ENCODE results near the gene TMEM63A. TPM values are rescaled to one million over a fixed set of nuclear protein-coding genes. Genes with fewer than 3 reads are reported as not detected.

TMEM63A gene
- total and polyA plus RNA-seq, 10 of the 15 experiments (the other 5 are each of a cell fraction or from before 2014, with no cell fraction given), result 1.3 to 33.5 (median 15.2) TPM

DNA sequence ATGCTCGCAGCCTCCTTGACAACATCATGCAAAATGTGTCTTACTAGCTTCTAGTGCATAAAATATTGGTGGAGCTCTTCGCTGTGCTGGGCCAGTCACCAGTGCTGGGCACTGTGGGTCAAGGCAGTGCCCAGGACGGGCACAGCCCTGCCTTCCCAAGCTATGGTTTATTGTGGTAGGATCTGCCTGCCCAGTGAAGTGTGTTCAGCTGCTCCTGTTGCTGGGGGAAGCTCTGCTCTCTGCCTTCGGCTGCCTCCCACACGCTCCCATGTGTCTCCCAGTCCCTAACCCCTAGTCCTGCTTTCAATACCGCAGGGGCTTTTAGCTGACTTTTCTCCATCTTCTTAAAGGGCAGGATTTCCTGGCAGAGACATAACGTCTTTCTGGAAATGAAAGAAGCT lies 56.6 kb downstream of the TMEM63A start (continued):
- TF ChIP-seq RFX5 (IDR thresholded peaks at IDR 0.05; ENCODE audit: low read depth, low read length) (no peak), NFYB (IDR thresholded peaks at IDR 0.05; ENCODE audit: insufficient read depth, low read depth, low read length) (no peak), ETV6 (conservative IDR thresholded peaks at IDR 0.05 in 1 of 2, IDR thresholded peaks at IDR 0.05 in 1 of 2; ENCODE audit: borderline replicate concordance in 1 of 2, low read depth in 1 of 2) (no peak)
- TF ChIP-seq, protein P1, sequence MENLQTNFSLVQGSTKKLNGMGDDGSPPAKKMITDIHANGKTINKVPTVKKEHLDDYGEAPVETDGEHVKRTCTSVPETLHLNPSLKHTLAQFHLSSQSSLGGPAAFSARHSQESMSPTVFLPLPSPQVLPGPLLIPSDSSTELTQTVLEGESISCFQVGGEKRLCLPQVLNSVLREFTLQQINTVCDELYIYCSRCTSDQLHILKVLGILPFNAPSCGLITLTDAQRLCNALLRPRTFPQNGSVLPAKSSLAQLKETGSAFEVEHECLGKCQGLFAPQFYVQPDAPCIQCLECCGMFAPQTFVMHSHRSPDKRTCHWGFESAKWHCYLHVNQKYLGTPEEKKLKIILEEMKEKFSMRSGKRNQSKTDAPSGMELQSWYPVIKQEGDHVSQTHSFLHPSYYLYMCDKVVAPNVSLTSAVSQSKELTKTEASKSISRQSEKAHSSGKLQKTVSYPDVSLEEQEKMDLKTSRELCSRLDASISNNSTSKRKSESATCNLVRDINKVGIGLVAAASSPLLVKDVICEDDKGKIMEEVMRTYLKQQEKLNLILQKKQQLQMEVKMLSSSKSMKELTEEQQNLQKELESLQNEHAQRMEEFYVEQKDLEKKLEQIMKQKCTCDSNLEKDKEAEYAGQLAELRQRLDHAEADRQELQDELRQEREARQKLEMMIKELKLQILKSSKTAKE (IDR thresholded peaks at IDR 0.05; ENCODE audit: low read depth, poor library complexity, severe bottlenecking), result no peak
- TF ChIP-seq, protein P2, sequence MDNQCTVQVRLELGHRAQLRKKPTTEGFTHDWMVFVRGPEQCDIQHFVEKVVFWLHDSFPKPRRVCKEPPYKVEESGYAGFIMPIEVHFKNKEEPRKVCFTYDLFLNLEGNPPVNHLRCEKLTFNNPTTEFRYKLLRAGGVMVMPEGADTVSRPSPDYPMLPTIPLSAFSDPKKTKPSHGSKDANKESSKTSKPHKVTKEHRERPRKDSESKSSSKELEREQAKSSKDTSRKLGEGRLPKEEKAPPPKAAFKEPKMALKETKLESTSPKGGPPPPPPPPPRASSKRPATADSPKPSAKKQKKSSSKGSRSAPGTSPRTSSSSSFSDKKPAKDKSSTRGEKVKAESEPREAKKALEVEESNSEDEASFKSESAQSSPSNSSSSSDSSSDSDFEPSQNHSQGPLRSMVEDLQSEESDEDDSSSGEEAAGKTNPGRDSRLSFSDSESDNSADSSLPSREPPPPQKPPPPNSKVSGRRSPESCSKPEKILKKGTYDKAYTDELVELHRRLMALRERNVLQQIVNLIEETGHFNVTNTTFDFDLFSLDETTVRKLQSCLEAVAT (IDR thresholded peaks at IDR 0.05), result no peak

DNA sequence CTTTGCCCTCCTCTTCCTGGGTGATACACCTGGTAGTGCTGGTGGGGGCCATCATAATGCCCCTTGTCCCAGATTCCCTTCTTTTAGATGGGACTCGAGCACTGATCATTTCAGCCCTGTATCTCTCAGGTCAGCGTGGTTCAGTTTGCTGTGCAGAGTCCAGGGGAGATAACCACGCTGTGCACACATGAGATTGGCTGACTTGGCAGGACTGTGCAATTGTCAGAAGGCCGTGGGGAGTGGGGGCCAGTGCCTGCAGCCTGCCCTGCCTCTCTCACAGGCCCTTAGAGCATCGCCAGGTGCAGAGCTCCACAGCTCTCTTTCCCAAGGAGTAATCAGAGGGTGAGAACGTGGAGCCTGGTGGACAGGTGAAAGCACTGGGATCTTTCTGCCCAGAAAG lies 57.1 kb downstream of the TMEM63A start:
- ATAC-seq (no peak), DNase-seq (ENCODE audit: low read depth, low spot score) (no peak), FAIRE-seq (no peak)
- no peaks in the 10 kb centered on the region for H3K9me3 ChIP-seq (replicated peaks; ENCODE audit: control insufficient read depth, insufficient read depth, low read length)
- no peaks in the 10 kb centered on the region for H4K20me1 ChIP-seq (ENCODE audit: control insufficient read depth, insufficient read depth)
- H3K27me3 ChIP-seq (replicated peaks in 1 of 2; ENCODE audit: control insufficient read depth in 2 of 2, insufficient read depth in 2 of 2, low read length in 1 of 2), result no peaks in the 10 kb centered on the region
- no peaks in the 10 kb centered on the region for H3K36me3 ChIP-seq (ENCODE audit: control insufficient read depth in 2 of 2, insufficient read depth in 2 of 2, low read length in 1 of 2)
- WGBS (ENCODE audit: insufficient coverage, insufficient replicate concordance, low lambda C conversion rate, missing lambda C conversion rate), result 12% methylated on average over 6 of the region's 6 CpGs
- BruUV-seq (replicated peaks), result no TSS peak
- no peak overlapping the region for H3K27ac ChIP-seq (ENCODE audit: control insufficient read depth, insufficient read depth)
- intact Hi-C loops (cut with micrococcal nuclease; ENCODE audit: unreplicated experiment), result no loop called here
- CTCF ChIA-PET, result no interaction called here
- no peaks in the 10 kb centered on the region for H3K4me1 ChIP-seq (ENCODE audit: control insufficient read depth, insufficient read depth, low read length)
- H3K4me3 ChIP-seq, result no peak overlapping the region
- no peak overlapping the region for H3K4me2 ChIP-seq (ENCODE audit: control insufficient read depth, insufficient read depth)
- H3K79me2 ChIP-seq (ENCODE audit: control insufficient read depth, insufficient read depth, low read length), result no peaks in the 10 kb centered on the region
- H3K9ac ChIP-seq (ENCODE audit: control insufficient read depth, insufficient read depth, low read length), result no peak overlapping the region
- in situ Hi-C loops (cut with MboI), result no loop called here
- RAD21 ChIA-PET (ENCODE audit: unreplicated experiment), result no interaction called here
- H2AFZ ChIP-seq (ENCODE audit: control insufficient read depth, low read depth, low read length), result no peak overlapping the region
- POLR2A ChIA-PET, result no interaction called here
- SMC1A ChIA-PET (ENCODE audit: uncharacterized antibody, unreplicated experiment), result no interaction called here
- TF ChIP-seq CBFB (IDR thresholded peaks at IDR 0.05; ENCODE audit: low read depth) (no peak), TCF12 (IDR thresholded peaks at IDR 0.05; ENCODE audit: low read depth, low read length) (no peak), ETV6 (conservative IDR thresholded peaks at IDR 0.05 in 1 of 2, IDR thresholded peaks at IDR 0.05 in 1 of 2; ENCODE audit: borderline replicate concordance in 1 of 2, low read depth in 1 of 2) (no peak), NR2C1 (IDR thresholded peaks at IDR 0.05) (no peak)
- TF ChIP-seq, protein P3, sequence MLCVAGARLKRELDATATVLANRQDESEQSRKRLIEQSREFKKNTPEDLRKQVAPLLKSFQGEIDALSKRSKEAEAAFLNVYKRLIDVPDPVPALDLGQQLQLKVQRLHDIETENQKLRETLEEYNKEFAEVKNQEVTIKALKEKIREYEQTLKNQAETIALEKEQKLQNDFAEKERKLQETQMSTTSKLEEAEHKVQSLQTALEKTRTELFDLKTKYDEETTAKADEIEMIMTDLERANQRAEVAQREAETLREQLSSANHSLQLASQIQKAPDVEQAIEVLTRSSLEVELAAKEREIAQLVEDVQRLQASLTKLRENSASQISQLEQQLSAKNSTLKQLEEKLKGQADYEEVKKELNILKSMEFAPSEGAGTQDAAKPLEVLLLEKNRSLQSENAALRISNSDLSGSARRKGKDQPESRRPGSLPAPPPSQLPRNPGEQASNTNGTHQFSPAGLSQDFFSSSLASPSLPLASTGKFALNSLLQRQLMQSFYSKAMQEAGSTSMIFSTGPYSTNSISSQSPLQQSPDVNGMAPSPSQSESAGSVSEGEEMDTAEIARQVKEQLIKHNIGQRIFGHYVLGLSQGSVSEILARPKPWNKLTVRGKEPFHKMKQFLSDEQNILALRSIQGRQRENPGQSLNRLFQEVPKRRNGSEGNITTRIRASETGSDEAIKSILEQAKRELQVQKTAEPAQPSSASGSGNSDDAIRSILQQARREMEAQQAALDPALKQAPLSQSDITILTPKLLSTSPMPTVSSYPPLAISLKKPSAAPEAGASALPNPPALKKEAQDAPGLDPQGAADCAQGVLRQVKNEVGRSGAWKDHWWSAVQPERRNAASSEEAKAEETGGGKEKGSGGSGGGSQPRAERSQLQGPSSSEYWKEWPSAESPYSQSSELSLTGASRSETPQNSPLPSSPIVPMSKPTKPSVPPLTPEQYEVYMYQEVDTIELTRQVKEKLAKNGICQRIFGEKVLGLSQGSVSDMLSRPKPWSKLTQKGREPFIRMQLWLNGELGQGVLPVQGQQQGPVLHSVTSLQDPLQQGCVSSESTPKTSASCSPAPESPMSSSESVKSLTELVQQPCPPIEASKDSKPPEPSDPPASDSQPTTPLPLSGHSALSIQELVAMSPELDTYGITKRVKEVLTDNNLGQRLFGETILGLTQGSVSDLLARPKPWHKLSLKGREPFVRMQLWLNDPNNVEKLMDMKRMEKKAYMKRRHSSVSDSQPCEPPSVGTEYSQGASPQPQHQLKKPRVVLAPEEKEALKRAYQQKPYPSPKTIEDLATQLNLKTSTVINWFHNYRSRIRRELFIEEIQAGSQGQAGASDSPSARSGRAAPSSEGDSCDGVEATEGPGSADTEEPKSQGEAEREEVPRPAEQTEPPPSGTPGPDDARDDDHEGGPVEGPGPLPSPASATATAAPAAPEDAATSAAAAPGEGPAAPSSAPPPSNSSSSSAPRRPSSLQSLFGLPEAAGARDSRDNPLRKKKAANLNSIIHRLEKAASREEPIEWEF (IDR thresholded peaks at IDR 0.05; ENCODE audit: insufficient replicate concordance, low read depth, low read length), result no peak
- TF ChIP-seq, protein P4, sequence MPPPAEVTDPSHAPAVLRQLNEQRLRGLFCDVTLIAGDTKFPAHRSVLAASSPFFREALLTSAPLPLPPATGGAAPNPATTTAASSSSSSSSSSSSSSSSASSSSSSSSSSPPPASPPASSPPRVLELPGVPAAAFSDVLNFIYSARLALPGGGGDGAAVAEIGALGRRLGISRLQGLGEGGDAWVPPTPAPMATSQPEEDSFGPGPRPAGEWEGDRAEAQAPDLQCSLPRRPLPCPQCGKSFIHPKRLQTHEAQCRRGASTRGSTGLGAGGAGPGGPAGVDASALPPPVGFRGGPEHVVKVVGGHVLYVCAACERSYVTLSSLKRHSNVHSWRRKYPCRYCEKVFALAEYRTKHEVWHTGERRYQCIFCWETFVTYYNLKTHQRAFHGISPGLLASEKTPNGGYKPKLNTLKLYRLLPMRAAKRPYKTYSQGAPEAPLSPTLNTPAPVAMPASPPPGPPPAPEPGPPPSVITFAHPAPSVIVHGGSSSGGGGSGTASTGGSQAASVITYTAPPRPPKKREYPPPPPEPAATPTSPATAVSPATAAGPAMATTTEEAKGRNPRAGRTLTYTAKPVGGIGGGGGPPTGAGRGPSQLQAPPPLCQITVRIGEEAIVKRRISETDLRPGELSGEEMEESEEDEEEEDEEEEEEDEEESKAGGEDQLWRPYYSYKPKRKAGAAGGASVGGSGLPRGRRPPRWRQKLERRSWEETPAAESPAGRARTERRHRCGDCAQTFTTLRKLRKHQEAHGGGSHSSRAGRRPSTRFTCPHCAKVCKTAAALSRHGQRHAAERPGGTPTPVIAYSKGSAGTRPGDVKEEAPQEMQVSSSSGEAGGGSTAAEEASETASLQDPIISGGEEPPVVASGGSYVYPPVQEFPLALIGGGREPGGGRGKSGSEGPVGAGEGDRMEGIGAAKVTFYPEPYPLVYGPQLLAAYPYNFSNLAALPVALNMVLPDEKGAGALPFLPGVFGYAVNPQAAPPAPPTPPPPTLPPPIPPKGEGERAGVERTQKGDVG (CRISPR knock-in tag; IDR thresholded peaks at IDR 0.05), result no peak
